NCI-H2171 treated with DMSO at 0.1 percent for 48 hours (cell line): ENCODE data around the gene ABHD4.
"Not testable (repeated sequence)": the region's sequence is repeated elsewhere in the genome, so short reads cannot be mapped to it uniquely, and the experiment has no call there.

ENCODE experiments used
- DNase-seq: peaks from one replicate; lab custom pipeline; 2025; lab: John Stamatoyannopoulos, UW

ABHD4 gene

GRCh38 chr14:22589096-22589839 lies 8.8 kb upstream of the ABHD4 start, which contains the start of gene DAD1:
Gene DAD1 (minus strand): TSS chr14:22589224. CDS start chr14:22589157, 67 bp downstream.
- DNase-seq = peak; percentile 100

- DNase-seq = no peak
These were observed 4.9 kb upstream of the ABHD4 start for GRCh38 chr14:22593189-22593588.

GRCh38 chr14:22593601-22594000 lies 4.5 kb upstream of the ABHD4 start:
- DNase-seq = no peak

- DNase-seq = no peak
These were observed 3.9 kb upstream of the ABHD4 start for GRCh38 chr14:22594156-22594716.

GRCh38 chr14:22596354-22596879 lies 1.7 kb upstream of the ABHD4 start:
- DNase-seq = no peak

- no peak for DNase-seq
These were observed 835 bp upstream of the ABHD4 start for GRCh38 chr14:22597265-22597664.

- DNase-seq = no peak
These were observed 365 bp upstream of the ABHD4 start for GRCh38 chr14:22597771-22598098.

GRCh38 chr14:22598896-22599244 lies 770 bp downstream of the ABHD4 start:
- DNase-seq = peak; percentile 86

- DNase-seq = no peak
These were observed 1.2 kb downstream of the ABHD4 start for GRCh38 chr14:22599349-22599748.

GRCh38 chr14:22600027-22600426 lies 1.9 kb downstream of the ABHD4 start:
- no peak for DNase-seq

GRCh38 chr14:22601456-22601855 lies 3.4 kb downstream of the ABHD4 start:
- DNase-seq = no peak

GRCh38 chr14:22601996-22602395 lies 3.9 kb downstream of the ABHD4 start:
- DNase-seq = no peak

- DNase-seq = no peak
These were observed 4.8 kb downstream of the ABHD4 start for GRCh38 chr14:22602862-22603261.

- DNase-seq = peak; percentile 57
These were observed 8.3 kb downstream of the ABHD4 start for GRCh38 chr14:22606380-22606779.

- DNase-seq = no peak
These were observed 9.2 kb downstream of the ABHD4 start for GRCh38 chr14:22607291-22607690.

GRCh38 chr14:22610931-22611330 lies 12.8 kb downstream of the ABHD4 start:
- no peak for DNase-seq

GRCh38 chr14:22613106-22613695 lies 15.1 kb downstream of the ABHD4 start:
- no peak for DNase-seq

GRCh38 chr14:22613736-22614239 lies 15.7 kb downstream of the ABHD4 start:
- DNase-seq = no peak

GRCh38 chr14:22614240-22614799 lies 16.2 kb downstream of the ABHD4 start:
- DNase-seq = no peak

GRCh38 chr14:22615765-22616164 lies 17.7 kb downstream of the ABHD4 start:
- not testable (repeated sequence) for DNase-seq

GRCh38 chr14:22622255-22622654 lies 24.2 kb downstream of the ABHD4 start:
- no peak for DNase-seq

- no peak for DNase-seq
These were observed 24.9 kb downstream of the ABHD4 start for GRCh38 chr14:22623047-22623446.

- no peak for DNase-seq
These were observed 28.5 kb downstream of the ABHD4 start for GRCh38 chr14:22626590-22626989.
